GM06990 (cell line): ENCODE data around the gene SEMA3A.

ENCODE experiments used
- DNase-seq: peaks from one replicate; pipeline ENCODE4 v3.0.0-alpha.2; 2011; ENCODE audit not compliant: insufficient read length; ENCODE audit errors: extremely low read depth
- H3K27me3 ChIP-seq: replicated peaks from 2 replicates; pipeline ENCODE4 v1.6.0; 2011; ENCODE audit warnings: low read length; ENCODE audit not compliant: control insufficient read depth, insufficient read depth
- H3K36me3 ChIP-seq: 2 replicates; pipeline ENCODE4 v1.5.1; 2011; ENCODE audit warnings: low read length; ENCODE audit not compliant: control insufficient read depth, insufficient read depth
- H3K4me3 ChIP-seq: replicated peaks from 2 replicates; pipeline ENCODE4 v1.5.1; 2011; ENCODE audit warnings: low read depth, mild to moderate bottlenecking, control low read depth, low read length
- CTCF ChIP-seq: IDR thresholded peaks from 2 replicates; pipeline ENCODE4 v1.5.1; 2011; ENCODE audit warnings: low read length, control low read depth, mild to moderate bottlenecking, inconsistent platforms; ENCODE audit not compliant: insufficient read depth, poor library complexity, severe bottlenecking

Gene SEMA3A

GRCh38 chr7:84138411-84138810, 56.2 kb downstream of the SEMA3A start:
- no peak for DNase-seq

GRCh38 chr7:84137812-84138211, 56.8 kb downstream of the SEMA3A start:
- no peaks in the 10 kb centered on the region for H3K27me3 ChIP-seq
- no peak for DNase-seq
- no peak for TF ChIP-seq CTCF
- no peaks in the 10 kb centered on the region for H3K36me3 ChIP-seq
- no peak overlapping the region for H3K4me3 ChIP-seq

More at GRCh38 chr7:84138411-84138810, 56.2 kb downstream of the SEMA3A start:
- no peak for TF ChIP-seq CTCF
- H3K36me3 ChIP-seq: no peaks in the 10 kb centered on the region
- no peaks in the 10 kb centered on the region for H3K27me3 ChIP-seq
- no peak overlapping the region for H3K4me3 ChIP-seq

- no peaks in the 10 kb centered on the region for H3K36me3 ChIP-seq
- DNase-seq: no peak
- H3K4me3 ChIP-seq: no peak overlapping the region
- no peaks in the 10 kb centered on the region for H3K27me3 ChIP-seq
- no peak for TF ChIP-seq CTCF
These were observed 57.8 kb downstream of the SEMA3A start for GRCh38 chr7:84136809-84137208.

GRCh38 chr7:84136336-84136735, 58.3 kb downstream of the SEMA3A start:
- DNase-seq: no peak
- TF ChIP-seq CTCF: no peak
- no peak overlapping the region for H3K4me3 ChIP-seq
- H3K36me3 ChIP-seq: no peaks in the 10 kb centered on the region
- H3K27me3 ChIP-seq: no peaks in the 10 kb centered on the region

- Histone ChIP-seq H3K4me3 (no peak overlapping the region), H3K36me3 (no peaks in the 10 kb centered on the region), H3K27me3 (no peaks in the 10 kb centered on the region)
- DNase-seq: no peak
- no peak for TF ChIP-seq CTCF
These were observed 60.4 kb downstream of the SEMA3A start for GRCh38 chr7:84134169-84134568.

- DNase-seq: no peak
- TF ChIP-seq CTCF: no peak
These were observed 68.9 kb downstream of the SEMA3A start for GRCh38 chr7:84125654-84126053.

More at GRCh38 chr7:84125654-84126053, 68.9 kb downstream of the SEMA3A start:
- Histone ChIP-seq H3K4me3 (no peak overlapping the region), H3K36me3 (no peaks in the 10 kb centered on the region), H3K27me3 (no peaks in the 10 kb centered on the region)
